ENCODE measurements around the gene SPATA46. TPM values are rescaled to one million over a fixed set of nuclear protein-coding genes. Genes with fewer than 3 reads are reported as not detected.
"Not testable (repeated sequence)": the region's sequence is repeated elsewhere in the genome, so short reads cannot be mapped to it uniquely, and the experiment has no call there.

Gene SPATA46, protein sequence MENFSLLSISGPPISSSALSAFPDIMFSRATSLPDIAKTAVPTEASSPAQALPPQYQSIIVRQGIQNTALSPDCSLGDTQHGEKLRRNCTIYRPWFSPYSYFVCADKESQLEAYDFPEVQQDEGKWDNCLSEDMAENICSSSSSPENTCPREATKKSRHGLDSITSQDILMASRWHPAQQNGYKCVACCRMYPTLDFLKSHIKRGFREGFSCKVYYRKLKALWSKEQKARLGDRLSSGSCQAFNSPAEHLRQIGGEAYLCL
- total RNA-seq: not detected

DNA sequence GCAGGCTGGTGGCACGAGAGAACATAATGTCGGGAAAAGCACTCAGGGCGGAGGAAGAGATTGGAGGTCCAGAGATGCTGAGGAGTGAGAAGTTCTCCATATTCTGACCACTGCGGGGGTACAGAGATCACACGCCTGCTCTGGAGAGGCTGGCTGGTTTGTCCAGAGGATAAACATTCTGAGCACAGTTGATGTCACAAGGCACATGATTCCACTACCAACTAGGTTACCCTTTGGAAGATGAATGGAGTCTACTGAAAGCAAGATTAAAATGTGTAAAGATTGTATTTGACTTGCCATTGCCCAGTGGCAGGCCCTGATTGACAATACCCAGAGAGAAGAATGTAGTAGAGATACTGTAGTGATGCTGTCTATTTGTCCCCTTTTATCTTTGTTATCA lies at the start of gene SPATA46:
Gene SPATA46 (minus strand): TSS at position 164 of the 400 bp plus-strand sequence. CDS start 64 bp downstream, at position 100.
- Mint-ChIP-seq H3K4me3 (no peak within 1 kb of the TSS), H3K9me3 (no peaks in the 10 kb centered on the region), H3K27ac (no peak within 1 kb of the TSS), H3K4me1 (no peaks in the 10 kb centered on the region), H3K36me3 (ENCODE audit: low read depth) (no peaks in the 10 kb centered on the region), H3K27me3 (no peaks in the 10 kb centered on the region)
- DNase-seq: no peak
- ChIA-PET POLR2A (no interaction called here), CTCF (no interaction called here)

DNA sequence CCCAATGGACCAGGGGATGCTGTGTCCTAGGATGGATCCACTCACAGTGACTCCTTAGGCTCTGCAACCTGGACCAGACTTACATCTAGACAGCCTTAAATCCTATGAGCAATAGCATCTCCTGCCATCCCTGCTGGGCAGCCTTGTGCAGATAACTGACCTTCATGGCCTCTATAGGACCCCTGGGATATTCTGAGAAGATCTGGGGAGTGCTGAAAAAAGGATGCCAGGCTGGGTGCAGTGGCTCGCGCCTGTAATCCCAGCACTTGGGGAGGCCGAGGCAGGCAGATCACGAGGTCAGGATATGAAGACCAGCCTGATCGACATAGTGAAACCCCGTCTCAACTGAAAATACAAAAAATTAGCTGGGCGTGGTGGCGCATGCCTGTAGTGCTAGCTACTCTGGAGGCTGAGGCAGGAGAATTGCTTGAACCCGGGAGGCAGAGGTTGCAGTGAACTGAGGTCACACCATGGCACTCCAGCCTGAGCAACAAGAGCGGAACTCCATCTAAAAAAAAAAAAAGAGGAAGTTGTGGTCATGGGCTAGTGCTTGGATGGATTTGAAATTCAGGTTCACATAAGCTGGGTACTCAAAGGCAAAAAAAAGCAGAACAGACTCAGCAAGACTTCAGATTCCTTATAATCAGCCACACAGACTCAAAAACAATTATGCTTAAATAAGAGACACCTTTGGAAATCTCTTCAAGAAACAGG lies 46.2 kb upstream of the SPATA46 start:
- CTCF ChIA-PET: no interaction called here
- Mint-ChIP-seq H3K27ac (no peak overlapping the region), H3K27me3 (peaks cover 14% of the 10 kb centered on the region), H3K36me3 (ENCODE audit: low read depth) (no peaks in the 10 kb centered on the region), H3K4me1 (no peaks in the 10 kb centered on the region), H3K9me3 (peaks cover 2% of the 10 kb centered on the region), H3K4me3 (no peak overlapping the region)
- no peak for DNase-seq
- POLR2A ChIA-PET: no interaction called here

DNA sequence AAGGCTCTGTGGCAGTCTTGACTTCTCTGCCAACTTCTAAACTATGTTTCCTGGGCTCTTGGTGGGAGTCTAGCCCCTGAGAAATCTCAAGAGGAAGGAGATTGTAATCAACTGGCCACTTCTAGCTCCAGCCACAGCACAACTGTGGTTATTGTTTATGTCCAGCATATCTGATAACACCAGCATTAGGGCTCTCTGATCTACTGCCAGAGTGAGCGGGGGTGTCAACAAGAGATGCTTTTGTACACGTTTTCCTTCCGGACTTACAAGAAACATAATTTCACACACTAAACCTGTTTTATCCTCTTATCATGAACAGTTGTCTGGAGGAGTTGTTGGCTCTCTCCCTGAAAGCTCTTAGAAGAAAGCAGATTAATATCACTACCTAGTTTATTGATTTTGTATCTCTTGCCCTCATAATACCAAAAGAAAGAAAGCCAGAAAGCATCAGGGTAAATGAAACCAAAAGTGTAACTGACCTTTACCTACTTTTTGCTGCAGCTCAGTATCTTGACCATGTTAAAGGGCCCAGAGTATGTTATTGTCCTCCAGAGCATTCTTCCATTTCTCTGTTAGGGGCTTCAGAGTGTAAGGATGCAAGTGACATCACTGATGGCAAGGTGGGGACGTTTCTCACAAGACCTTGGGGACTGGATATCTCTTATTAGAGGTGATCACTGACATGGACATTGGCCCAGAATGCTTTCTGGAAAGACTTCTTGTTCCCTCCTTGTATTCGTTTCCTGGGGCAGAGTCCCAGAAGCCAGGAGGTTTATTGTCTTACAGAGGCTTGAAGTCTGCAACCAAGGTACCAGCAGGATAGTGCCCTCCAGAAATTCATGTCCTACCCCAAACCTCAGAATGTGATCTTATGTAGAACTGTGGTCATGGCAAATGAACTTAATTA lies 44.9 kb upstream of the SPATA46 start:
- ChIA-PET CTCF (no interaction called here), POLR2A (no interaction called here)
- peaks cover 2% of the 10 kb centered on the region for H3K9me3 Mint-ChIP-seq

DNA sequence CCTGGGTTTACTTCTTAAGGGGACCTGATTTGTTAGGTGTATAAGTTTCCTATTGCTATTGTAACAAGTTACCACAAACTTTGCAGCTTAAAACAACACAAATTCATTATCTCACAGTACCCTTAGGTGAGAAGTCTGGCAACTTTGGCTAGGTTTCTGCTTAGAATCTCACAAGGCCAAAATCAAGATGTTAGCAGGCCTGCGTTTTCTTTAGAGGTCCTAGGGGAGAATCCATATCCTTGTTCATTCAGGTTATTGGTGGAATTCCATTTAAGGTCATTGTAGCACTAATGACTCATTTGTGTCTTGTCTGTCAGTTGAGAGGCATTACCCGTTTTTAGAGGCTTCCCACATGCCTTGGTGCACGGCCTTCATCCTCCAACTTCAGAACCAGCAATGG lies 43.5 kb upstream of the SPATA46 start:
- H3K4me3 Mint-ChIP-seq: no peak overlapping the region
- no peaks in the 10 kb centered on the region for H3K36me3 Mint-ChIP-seq (ENCODE audit: low read depth)
- no peaks in the 10 kb centered on the region for H3K4me1 Mint-ChIP-seq
- DNase-seq: no peak
- H3K9me3 Mint-ChIP-seq: peaks cover 2% of the 10 kb centered on the region
- ChIA-PET POLR2A (no interaction called here), CTCF (no interaction called here)
- H3K27me3 Mint-ChIP-seq: peaks cover 11% of the 10 kb centered on the region
- no peak overlapping the region for H3K27ac Mint-ChIP-seq

More for the DNA sequence above, 44.9 kb upstream of the SPATA46 start:
- H3K27me3 Mint-ChIP-seq: peaks cover 14% of the 10 kb centered on the region
- H3K4me1 Mint-ChIP-seq: no peaks in the 10 kb centered on the region
- H3K4me3 Mint-ChIP-seq: no peak overlapping the region
- H3K27ac Mint-ChIP-seq: no peak overlapping the region
- no peak for DNase-seq
- no peaks in the 10 kb centered on the region for H3K36me3 Mint-ChIP-seq (ENCODE audit: low read depth)

DNA sequence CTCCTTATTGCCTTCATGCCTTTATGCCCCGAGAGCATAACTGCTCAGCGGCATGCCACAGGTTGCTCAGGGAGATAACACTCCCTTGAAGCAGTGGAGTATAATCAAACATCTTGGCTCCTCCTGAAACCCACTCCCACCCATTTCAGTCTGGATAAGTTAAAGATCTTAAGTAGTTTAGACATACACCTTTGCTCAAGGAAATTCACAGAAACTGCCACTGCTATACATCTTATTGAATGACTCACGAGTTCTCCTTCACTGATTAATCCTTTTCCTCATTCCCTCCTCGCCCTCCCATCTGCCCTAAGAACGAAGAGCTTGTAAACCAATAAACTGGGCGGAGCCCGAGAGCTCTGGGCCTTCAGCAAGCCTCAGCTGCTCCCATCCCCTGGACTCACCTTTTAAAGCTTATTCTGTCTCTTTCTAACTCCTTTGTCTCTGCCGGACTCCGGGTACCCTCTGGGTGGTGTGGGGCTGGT lies 42.8 kb upstream of the SPATA46 start:
- POLR2A ChIA-PET; H3K4me3 Mint-ChIP-seq; H3K4me1 Mint-ChIP-seq; CTCF ChIA-PET; H3K27ac Mint-ChIP-seq; H3K9me3 Mint-ChIP-seq; H3K36me3 Mint-ChIP-seq (ENCODE audit: low read depth); DNase-seq: not testable (repeated sequence)
- H3K27me3 Mint-ChIP-seq: peaks cover 11% of the 10 kb centered on the region

DNA sequence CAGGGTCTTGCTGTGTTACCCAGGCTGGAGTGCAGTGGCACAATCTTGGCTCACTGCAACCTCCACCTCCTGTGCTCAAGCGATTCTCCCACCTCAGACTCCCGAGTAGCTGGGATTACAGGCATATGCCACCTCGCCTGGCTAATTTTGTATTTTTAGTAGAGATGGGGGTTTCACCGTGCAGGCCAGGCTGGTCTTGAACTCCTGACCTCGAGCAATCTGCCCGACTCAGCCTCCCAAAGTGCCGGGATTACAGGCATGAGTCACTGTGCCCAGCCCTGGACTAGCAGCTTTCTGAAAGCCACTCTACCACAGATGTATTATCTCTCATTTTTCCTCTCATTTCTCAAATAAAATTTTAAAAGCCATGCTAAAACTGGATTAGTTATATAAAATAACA lies 41.9 kb upstream of the SPATA46 start:
- CTCF ChIA-PET; H3K27me3 Mint-ChIP-seq; POLR2A ChIA-PET; H3K27ac Mint-ChIP-seq; H3K36me3 Mint-ChIP-seq (ENCODE audit: low read depth); H3K4me3 Mint-ChIP-seq; DNase-seq; H3K4me1 Mint-ChIP-seq; H3K9me3 Mint-ChIP-seq: not testable (repeated sequence)

DNA sequence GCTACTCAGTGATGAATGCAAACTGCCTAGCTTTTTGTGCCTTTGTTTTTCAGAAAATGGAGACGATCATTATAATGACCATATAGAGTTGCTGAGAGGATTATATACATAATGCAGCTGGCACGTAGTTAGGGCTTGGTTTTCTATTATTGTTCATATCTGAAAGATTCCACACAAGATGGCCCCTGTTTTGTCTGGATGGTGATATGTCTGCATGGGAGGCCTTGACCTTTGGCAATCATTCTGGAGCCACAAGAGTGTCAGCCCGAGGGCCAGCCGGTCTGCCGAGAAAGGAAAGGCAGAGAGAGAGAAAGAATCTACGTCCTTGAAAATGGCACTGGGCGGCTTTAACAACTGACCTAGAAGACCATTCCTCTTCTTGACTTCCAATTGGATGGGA lies 41.0 kb upstream of the SPATA46 start:
- no peaks in the 10 kb centered on the region for H3K4me1 Mint-ChIP-seq
- ChIA-PET POLR2A (no interaction called here), CTCF (no interaction called here)
- peaks cover 5% of the 10 kb centered on the region for H3K27me3 Mint-ChIP-seq
- no peak overlapping the region for H3K4me3 Mint-ChIP-seq
- H3K9me3 Mint-ChIP-seq: no peaks in the 10 kb centered on the region
- no peak overlapping the region for H3K27ac Mint-ChIP-seq
- DNase-seq: no peak
- no peaks in the 10 kb centered on the region for H3K36me3 Mint-ChIP-seq (ENCODE audit: low read depth)

DNA sequence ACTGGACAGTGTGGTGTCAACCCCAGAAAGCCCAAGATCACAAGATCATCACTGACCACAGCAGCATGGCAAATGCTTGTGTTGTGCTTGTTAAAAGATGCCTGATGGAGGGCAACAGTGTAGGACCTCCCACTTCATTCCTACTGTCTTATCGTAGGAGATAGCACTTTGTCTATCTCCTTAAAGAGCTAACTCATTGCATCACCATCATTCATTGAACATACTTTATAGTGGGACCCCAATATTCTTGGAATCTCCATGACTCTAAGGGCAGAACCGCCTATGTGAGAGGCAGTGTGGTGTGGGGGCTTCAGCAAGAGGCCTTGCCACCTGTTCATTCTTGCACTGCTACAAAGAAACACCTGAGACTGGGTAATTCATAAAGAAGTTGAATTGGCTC lies 40.3 kb upstream of the SPATA46 start:
- Mint-ChIP-seq H3K4me1 (no peaks in the 10 kb centered on the region), H3K4me3 (no peak overlapping the region), H3K36me3 (ENCODE audit: low read depth) (no peaks in the 10 kb centered on the region), H3K27ac (no peak overlapping the region), H3K9me3 (no peaks in the 10 kb centered on the region), H3K27me3 (peaks cover 3% of the 10 kb centered on the region)
- ChIA-PET CTCF (no interaction called here), POLR2A (no interaction called here)
- DNase-seq: no peak

DNA sequence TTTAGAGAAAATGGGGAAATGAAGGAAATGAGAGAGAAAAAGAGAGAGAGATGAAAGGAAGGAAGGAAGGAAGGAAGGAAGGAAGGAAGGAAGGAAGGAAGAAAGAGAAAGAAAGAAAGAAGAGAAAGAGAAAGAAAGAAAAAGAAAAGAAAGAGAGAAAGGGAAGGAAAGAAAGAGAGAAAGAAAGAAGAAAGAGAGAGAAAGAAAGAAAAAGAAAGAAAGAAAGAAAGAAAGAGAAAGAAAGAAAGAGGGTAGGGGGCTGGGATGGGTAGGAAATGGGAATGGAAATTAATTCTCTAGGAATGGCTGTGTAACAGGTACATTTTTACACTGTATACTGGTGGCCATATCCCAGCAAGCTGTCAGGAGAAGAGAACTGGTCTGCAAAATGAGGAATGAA lies 39.6 kb upstream of the SPATA46 start:
- POLR2A ChIA-PET: no interaction called here
- H3K4me3 Mint-ChIP-seq: no peak overlapping the region
- DNase-seq: no peak
- CTCF ChIA-PET: no interaction called here
- H3K27ac Mint-ChIP-seq: no peak overlapping the region
- H3K36me3 Mint-ChIP-seq (ENCODE audit: low read depth): no peaks in the 10 kb centered on the region
- H3K9me3 Mint-ChIP-seq: no peaks in the 10 kb centered on the region
- no peaks in the 10 kb centered on the region for H3K4me1 Mint-ChIP-seq
- peaks cover 2% of the 10 kb centered on the region for H3K27me3 Mint-ChIP-seq

DNA sequence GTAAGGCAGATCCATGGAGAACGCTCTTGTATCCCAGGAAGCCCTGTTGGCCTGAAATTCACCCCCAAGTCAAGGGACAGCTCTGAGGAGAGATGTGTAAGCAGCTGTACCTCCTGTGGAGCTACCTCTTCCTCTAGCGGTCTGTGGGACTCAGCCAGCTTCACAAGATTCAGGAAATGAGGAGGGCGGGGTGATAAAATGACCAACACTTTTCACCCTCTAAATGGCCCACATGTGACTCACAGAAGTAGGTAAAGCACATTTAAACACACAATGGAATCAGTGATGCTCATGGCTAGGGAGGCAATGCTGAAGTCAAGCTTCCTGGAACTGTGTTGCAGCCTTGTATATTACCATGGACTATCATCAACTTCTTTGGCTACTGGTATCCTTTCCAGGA lies 35.3 kb upstream of the SPATA46 start, which contains the start of gene SH2D1B:
Gene SH2D1B (minus strand): TSS at position 135 of the 400 bp plus-strand sequence. CDS start 120 bp downstream, at position 15.
- H3K36me3 Mint-ChIP-seq (ENCODE audit: low read depth): no peaks in the 10 kb centered on the region
- H3K27me3 Mint-ChIP-seq: peaks cover 4% of the 10 kb centered on the region
- no peak for DNase-seq
- H3K4me1 Mint-ChIP-seq: no peaks in the 10 kb centered on the region
- H3K9me3 Mint-ChIP-seq: no peaks in the 10 kb centered on the region
- CTCF ChIA-PET: interaction anchor here (0.8 kb wide), 1 partner anchor 28 kb away, joined by 3 read pairs; no protein-coding TSS in a partner anchor
- POLR2A ChIA-PET: no interaction called here
- no peak within 1 kb of the TSS for H3K4me3 Mint-ChIP-seq
- H3K27ac Mint-ChIP-seq: no peak within 1 kb of the TSS

DNA sequence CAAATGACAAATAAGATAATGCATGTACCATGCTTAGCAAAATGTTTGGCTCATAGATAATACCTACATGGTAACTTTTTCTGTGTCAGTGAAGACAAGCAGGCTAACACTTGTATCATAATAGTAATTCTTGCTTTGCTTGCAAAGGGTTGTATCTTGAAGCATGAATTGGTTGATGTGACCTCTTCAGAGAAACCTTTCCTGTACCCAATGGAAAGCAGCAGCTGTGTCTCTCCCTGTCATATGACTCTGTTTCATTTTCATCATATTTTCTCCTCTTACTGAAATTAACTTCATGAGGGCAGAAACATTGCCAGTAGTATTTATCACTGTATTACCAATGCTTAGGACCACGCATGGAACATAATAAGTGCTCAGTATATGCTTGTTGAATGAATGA lies 30.9 kb upstream of the SPATA46 start:
- CTCF ChIA-PET: no interaction called here

DNA sequence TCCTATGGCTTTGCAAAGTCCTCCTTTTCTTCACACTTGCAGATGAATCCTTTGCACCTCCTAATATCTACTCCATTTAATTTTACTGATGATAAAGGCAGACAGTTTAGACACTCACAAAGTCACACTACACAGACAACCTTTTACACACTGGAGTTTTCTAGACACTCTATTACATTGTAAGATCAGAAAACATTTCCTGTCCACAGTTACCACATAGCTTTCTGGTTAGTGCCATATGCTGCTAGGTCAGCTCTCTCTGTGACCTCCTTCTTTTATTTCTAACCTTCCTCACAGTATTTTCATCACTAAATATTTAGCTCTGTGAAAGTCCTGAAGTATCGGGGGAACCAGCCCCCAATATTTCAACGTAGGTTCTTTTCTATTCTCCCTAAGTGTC lies 30.2 kb upstream of the SPATA46 start:
- H3K4me1 Mint-ChIP-seq: no peaks in the 10 kb centered on the region
- POLR2A ChIA-PET: no interaction called here
- no peaks in the 10 kb centered on the region for H3K36me3 Mint-ChIP-seq (ENCODE audit: low read depth)
- no peaks in the 10 kb centered on the region for H3K9me3 Mint-ChIP-seq
- H3K4me3 Mint-ChIP-seq: no peak overlapping the region
- H3K27ac Mint-ChIP-seq: no peak overlapping the region
- no peak for DNase-seq
- H3K27me3 Mint-ChIP-seq: peaks cover 2% of the 10 kb centered on the region
- CTCF ChIA-PET: no interaction called here

More for the DNA sequence above, 30.9 kb upstream of the SPATA46 start:
- no peak overlapping the region for H3K27ac Mint-ChIP-seq
- no peaks in the 10 kb centered on the region for H3K36me3 Mint-ChIP-seq (ENCODE audit: low read depth)
- H3K4me1 Mint-ChIP-seq: no peaks in the 10 kb centered on the region
- peaks cover 2% of the 10 kb centered on the region for H3K27me3 Mint-ChIP-seq
- POLR2A ChIA-PET: no interaction called here
- no peaks in the 10 kb centered on the region for H3K9me3 Mint-ChIP-seq
- no peak for DNase-seq
- H3K4me3 Mint-ChIP-seq: no peak overlapping the region

DNA sequence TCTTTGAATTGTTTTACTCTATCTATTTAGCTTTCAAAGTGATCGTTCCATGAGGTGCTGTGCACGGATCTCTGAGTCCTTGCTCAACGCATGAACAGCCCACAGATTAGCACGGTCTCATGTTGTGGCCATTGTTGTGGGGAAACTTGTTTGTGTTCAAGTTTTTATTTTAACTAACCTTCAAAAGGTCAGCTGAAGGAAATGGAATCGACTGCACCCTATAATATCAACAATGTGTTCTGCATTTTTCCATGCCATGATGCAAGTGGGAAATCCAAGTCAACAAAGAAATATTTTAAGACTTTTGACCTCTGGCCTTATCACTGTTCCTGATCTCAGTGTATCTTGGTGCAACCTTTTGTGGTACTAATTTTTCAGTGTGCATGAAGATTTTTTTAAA lies 29.1 kb upstream of the SPATA46 start:
- Mint-ChIP-seq H3K9me3 (no peaks in the 10 kb centered on the region), H3K36me3 (ENCODE audit: low read depth) (no peaks in the 10 kb centered on the region), H3K4me1 (no peaks in the 10 kb centered on the region), H3K27me3 (peaks cover 3% of the 10 kb centered on the region), H3K4me3 (no peak overlapping the region), H3K27ac (no peak overlapping the region)
- POLR2A ChIA-PET: no interaction called here
- no peak for DNase-seq
- CTCF ChIA-PET: no interaction called here
